Heart left ventricle (tissue), 13 donors: ENCODE results near the gene PKN2.
"Not testable (repeated sequence)": the region's sequence is repeated elsewhere in the genome, so short reads cannot be mapped to it uniquely, and the experiment has no call there.

ENCODE experiments used
- CTCF ChIP-seq, 12 donors: fragments of 200-600 bp; sonication (generic) in 4 of 12; IDR thresholded peaks; one replicate each; pipeline versions ENCODE4 v1.5.0 to v1.8.0; 2018 to 2022; ENCODE audit warnings: antibody characterized with exemption in 12 of 12, mild to moderate bottlenecking in 5 of 12
- POLR2A ChIP-seq, 2 donors: fragments of 450-650 bp; IDR thresholded peaks; one replicate each; pipeline ENCODE4 v1.6.1; 2017; ENCODE audit warnings: antibody characterized with exemption in 2 of 2, mild to moderate bottlenecking in 2 of 2, moderate library complexity in 2 of 2
- donor health status: ischemic (EF 13 %, LVEDD 7.1; RV severe dilation, severe dysfunction).
- donor health status: DM: no; HTN: yes; CAD: no.
- donor health status: DM: no; HTN: no; CAD: no.
- donor health status: ischemic (EF 25% LVEDD 6.9; RV normal size, moderate dysfunction).
- donor health status: ischemic (EF 25% LVEDD 5.7; RV mildly dilated, moderate dysfunction).
- donor health status: ischemic (EF 35%, LVEDD 5.7; RV mildly dilated, moderate dysfunction).
- donor health status: nonischemic (EF 11% LVEDD 7.7; RV severe dilation, severe dysfunction).
- donor health status: DM: yes; HTN: yes; CAD: no.
- donor health status: PGD.
- donor health status: ischemic (EF 29% LVEDD 5.4; RV normal size, mild dysfunction).
- donor health status: nonischemic (EF 23%, LVEDD 6.1; RV moderate dilation, normal function).

DNA sequence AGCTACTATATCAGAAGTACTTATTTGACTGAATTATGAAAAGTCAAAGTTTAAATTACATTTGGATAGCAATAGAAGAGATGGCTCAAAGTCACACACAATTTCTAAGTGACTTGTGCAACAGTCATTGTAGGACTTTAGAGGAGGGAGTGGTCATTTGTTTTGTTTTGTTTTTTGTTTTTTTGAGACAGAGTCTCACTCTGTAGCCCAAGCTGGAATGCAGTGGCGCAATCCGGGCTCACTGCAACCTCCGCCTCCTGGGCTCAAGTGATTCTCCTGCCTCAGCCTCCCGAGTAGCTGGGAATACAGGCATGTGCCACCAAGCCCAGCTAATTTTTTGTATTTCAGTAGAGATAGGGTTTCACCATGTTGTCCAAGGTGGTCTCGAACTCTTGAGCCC is 17.7 kb downstream of the PKN2 start:
- not testable (repeated sequence) for TF ChIP-seq POLR2A, CTCF (IDR thresholded peaks at IDR 0.05)
